ENCODE measurements around the gene JAK1.
"Not testable (repeated sequence)": the region's sequence is repeated elsewhere in the genome, so short reads cannot be mapped to it uniquely, and the experiment has no call there.

Gene JAK1

GRCh38 chr1:64966158-64966971, at the start of gene JAK1:
JAK1 (minus strand) TSS chr1:64966549; CDS start chr1:64886264, 80,285 bp downstream.
- no peak for FAIRE-seq

GRCh38 chr1:65014321-65014720, 48.0 kb upstream of the JAK1 start:
- FAIRE-seq: no peak

DNA sequence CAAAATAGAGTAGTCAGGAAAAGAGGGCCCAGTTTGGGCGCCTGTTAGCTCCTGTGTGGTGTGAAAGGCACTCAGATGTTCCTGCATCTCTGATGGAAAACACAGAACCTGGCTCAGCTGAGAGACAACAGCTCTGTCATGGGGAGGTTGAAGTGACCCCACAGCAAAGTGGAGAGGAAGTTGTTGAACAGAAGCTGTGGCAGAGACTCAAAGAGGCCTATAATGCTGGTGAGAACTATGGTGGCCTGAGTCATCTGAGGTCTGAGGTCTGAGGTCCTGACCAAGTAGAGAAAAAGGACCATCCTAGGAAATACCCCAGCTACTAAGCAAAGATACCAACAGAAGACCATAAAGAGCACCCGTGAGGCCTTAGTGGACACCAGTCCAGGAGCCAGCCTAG, 45.6 kb upstream of the JAK1 start:
- FAIRE-seq: no peak

GRCh38 chr1:65009724-65010420, 43.5 kb upstream of the JAK1 start:
- FAIRE-seq: no peak

- FAIRE-seq: no peak
These were observed 42.8 kb upstream of the JAK1 start for GRCh38 chr1:65009176-65009575.

- FAIRE-seq: no peak
These were observed 40.5 kb upstream of the JAK1 start for GRCh38 chr1:65006806-65007205.

DNA sequence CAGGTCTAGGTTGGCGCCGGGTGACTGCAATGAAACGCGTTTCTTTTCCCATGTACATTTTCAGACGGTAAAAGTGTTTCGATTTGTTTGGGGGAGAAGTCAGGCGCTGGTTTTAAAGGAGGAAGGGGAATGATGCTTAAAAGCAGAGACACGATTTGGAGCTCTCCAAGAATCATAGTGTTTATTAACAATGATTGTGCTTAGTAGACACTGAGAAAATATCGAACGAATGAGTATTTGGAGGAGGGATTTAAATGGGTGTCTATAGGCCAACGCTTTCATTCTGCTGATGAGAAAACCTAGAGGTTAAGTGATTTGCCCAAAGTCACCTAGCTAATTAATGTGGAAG, 36.9 kb upstream of the JAK1 start:
- no peak for FAIRE-seq

- FAIRE-seq: no peak
These were observed 36.4 kb upstream of the JAK1 start for GRCh38 chr1:65002508-65003315.

DNA sequence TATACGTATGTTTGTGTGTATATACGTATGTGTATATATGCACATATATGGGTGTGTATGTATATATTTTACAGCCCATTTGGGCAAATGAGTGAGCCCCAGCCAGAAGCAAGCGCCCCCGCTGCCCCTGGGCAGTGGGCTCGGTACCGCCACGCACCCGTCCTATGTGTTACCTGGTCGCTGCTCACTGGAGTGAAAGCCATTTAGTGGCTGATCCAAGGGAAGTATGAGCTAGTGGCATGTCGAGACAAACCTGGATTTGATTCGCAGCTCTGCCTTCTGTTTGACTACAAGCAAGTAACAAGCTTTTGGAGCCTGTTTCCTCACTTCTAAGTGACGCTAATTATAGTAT, 35.8 kb upstream of the JAK1 start:
- no peak for FAIRE-seq

GRCh38 chr1:65001231-65001792, 35.0 kb upstream of the JAK1 start:
- no peak for FAIRE-seq

DNA sequence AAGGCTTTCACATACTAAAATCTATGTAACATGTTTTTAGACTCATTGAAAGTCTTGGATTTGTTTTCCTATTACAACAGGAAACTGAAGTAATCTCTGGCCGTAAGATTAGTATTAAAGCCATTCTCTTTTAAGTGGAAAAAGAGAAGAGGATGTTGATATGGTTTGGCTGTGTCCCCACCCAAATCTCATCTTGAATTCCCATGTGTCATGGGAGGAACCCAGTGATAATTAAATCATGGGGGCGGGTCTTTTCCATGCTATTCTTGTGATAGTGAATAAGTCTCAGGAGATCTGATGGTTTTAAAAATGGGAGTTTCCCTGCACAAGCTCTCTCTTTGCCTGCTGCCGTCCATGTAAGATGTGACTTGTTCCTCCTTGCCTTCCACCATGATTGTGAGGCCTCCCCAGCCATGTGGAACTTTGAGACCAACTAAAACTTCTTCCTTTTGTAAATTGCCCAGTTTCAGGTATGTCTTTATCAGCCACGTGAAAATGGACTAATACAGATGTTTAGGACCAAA, 32.1 kb upstream of the JAK1 start:
- not testable (repeated sequence) for FAIRE-seq

GRCh38 chr1:64996541-64997257, 30.4 kb upstream of the JAK1 start:
- no peak for FAIRE-seq

GRCh38 chr1:64995316-64995715, 29.0 kb upstream of the JAK1 start:
- FAIRE-seq: no peak

- no peak for FAIRE-seq
These were observed 20.8 kb upstream of the JAK1 start for GRCh38 chr1:64986903-64987871.

DNA sequence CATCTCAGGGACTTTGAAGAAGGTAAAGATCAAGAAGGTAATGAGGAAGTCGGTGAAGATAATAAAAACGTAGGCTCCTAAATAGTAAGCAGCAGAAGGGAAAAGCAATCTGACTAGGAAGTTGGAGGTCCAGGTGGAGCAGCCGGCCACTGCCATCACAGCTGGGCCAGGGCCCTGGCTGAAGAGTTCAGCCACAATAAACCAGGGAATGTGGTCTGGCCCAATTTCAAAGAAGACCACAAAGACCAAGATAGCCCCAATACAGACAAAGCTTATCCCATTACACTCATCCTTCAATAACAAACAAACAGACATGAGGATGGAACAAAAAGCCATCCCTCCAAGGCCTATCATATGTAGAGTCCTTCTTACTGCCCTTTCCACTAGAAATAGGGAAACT, 18.4 kb upstream of the JAK1 start:
- FAIRE-seq: no peak

GRCh38 chr1:64984106-64984505, 17.8 kb upstream of the JAK1 start:
- FAIRE-seq: no peak

- FAIRE-seq: no peak
These were observed 16.8 kb upstream of the JAK1 start for GRCh38 chr1:64983110-64983509.

DNA sequence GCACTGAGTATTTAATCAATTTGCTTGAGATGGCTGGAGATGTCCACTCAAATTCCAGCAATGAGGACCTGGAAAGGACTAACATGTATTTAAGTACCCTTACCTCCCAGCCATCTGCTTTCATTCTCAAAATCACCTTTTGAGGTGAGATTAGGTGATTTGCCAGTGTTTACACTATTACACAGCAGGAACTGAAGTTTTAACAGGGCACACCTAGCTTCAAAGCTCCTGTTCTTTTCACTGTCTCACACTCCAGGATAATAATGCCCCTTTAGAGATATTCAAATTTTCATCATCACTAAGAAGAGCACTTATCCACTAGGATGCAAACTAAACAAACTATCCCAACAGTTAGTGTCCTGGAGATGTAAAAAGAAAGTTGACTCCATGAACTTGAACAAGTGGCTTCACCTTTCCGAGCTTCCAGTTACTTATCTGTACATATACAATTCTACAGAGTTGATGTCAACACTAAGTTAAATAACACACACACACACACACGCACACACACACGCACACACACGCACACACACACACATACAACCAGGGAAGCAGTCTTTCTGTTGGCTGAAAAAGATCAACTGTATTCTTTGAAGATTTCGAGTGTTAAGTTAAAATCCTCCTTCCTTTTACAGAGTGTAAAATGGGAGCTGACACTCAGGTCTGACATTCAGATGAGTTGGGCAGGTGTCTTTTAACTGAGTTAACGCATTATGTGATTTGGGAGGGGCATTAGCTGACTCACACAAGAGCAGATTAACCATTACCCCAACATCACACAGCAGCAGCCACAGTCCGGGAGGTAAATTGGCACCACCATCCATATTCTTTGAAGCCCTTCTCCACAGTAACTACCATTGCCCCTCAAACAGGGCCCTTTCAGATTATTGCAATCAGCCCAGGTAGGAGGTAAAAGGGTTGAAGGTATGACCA, 15.5 kb upstream of the JAK1 start:
- FAIRE-seq: no peak

- FAIRE-seq: no peak
These were observed 14.6 kb upstream of the JAK1 start for GRCh38 chr1:64980745-64981600.
